IPS-18c (cell line): Measurements from ENCODE around the gene RAET1E.
"Not testable (repeated sequence)": the region's sequence is repeated elsewhere in the genome, so short reads cannot be mapped to it uniquely, and the experiment has no call there.

Source experiments
- H3K4me3 ChIP-seq: 2 replicates; pipeline ENCODE4 v1.7.0; 2013; ENCODE audit warnings: low read depth, mild to moderate bottlenecking, low read length, moderate library complexity; ENCODE audit not compliant: insufficient read depth
- H3K9me3 ChIP-seq: one replicate; pipeline ENCODE4 v1.6.1; 2013; ENCODE audit warnings: mild to moderate bottlenecking, low read length, moderate library complexity; ENCODE audit not compliant: control insufficient read depth, insufficient read depth

The RAET1E gene

DNA sequence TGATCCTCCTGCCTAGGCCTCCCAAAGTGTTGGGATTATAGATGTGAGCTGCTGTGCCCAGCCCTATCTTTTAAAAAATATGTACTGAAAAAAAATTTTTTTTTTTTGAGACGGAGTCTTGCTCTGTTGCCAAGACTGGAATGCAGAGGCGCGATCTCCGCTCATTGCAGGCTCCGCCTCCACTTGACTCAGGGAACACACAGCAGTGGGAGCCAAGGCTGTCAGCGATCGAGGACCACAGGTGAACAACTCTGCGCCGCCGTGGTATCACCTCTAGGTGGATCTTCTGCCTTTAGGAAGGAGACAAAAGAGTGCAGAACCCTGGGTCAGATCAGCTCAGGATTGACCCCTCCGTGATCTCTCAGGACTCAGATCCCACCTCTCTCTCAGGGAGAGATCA lies 13.7 kb downstream of the RAET1E start:
- Histone ChIP-seq H3K9me3 (no peaks in the 10 kb centered on the region), H3K4me3 (no peak overlapping the region)

DNA sequence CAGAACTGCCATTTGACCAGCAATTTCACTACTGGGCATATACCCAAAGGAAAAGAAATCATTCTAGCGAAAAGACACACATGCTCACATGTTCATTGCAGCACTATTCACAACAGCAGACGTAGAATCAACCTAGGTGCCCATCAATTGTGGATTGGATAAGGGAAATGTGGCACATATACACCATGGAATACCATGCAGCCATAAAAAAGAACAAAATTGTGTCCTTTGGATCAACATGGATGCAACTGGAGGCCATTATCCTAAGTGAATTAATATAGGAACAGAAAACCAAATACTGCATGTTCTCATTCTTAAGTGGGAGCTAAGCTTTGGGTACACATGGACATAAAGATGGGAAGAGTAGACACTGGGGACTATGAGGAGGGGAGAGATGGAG lies 16.1 kb downstream of the RAET1E start:
- no peak overlapping the region for H3K4me3 ChIP-seq
- no peaks in the 10 kb centered on the region for H3K9me3 ChIP-seq

DNA sequence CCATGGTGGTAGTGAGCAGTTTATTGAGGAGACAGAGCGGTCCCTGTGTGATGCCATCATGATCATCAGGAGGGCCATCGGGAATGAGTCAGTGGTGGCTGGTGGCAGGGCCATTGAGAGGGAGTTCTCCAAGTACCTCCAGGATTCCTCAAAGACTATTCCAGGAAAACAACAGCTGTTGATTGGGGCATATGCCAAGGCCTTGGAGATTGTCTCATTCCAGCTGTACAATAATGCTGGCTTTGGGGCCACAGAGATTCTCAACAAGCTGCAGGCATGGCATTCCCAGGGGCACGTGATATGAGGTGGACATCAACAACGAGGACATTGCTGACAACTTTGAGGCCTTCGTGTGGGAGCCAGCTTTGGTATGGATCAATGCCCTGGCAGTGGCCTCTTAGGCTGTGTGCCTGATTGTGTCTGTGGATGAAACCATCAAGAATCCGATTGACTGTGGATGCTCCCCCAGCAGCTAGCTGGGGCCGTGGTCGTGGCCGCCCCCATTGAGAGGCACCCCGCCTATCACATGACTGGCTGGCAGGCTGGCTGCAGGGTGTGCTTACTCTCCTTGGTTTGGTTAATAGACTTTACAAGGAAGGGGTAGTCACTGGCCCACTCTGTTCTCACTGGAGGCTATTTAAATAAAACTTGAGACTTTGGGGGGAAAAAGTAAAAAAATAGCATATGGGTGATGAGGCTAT lies 16.7 kb downstream of the RAET1E start:
- no peaks in the 10 kb centered on the region for H3K9me3 ChIP-seq
- H3K4me3 ChIP-seq, result no peak overlapping the region

DNA sequence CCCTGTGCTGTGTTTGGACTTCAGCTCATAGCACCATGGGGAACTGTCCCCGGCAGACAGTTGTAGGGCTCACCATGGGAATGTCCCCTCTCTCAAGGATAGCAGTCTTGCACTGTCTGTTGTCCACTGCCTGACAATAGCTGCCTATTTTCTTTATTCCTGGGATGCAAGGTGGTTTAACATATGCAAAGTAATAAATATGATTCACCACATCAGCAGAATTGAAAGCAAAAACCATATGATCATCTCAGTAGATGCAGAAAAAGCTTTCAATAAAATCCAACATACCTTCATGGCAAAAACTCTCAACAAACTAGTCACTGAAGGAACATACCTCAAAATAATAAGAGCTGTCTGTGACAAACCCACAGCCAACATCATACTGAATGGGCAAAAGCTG lies 20.3 kb downstream of the RAET1E start:
- H3K9me3 ChIP-seq, result no peaks in the 10 kb centered on the region
- H3K4me3 ChIP-seq, result no peak overlapping the region

DNA sequence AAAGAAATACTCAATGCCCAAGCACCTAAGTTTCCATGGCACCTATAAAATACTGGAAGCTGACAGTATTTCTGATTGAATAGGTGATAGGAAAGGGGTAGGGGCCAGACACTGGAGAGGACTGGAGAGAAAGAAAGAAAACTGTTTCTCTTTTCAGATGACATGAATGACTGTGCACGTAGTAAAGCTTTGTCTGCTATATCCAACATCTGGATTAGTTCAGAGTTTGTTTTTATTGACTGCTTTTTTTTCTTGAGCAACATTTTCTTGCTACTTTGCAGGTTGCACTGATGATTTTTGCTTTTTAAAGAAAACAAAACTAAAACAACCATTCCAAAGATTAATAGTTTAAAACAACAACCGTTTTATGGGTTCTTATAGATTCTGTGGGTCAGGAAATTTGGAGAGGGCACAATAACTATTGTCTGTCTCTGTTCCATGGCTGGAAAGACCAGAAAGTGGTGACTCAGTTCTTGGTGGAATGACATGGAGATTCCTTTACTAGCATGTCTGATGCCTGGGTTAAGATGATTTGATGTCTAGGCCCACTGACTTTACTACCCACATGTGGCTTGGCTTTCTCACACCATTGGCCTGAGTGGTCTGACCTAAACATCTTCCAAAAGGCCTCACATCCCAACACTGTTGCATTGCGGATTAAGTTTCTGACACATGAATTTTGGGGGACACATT lies 21.5 kb downstream of the RAET1E start:
- H3K4me3 ChIP-seq, result no peak overlapping the region
- H3K9me3 ChIP-seq, result no peaks in the 10 kb centered on the region

DNA sequence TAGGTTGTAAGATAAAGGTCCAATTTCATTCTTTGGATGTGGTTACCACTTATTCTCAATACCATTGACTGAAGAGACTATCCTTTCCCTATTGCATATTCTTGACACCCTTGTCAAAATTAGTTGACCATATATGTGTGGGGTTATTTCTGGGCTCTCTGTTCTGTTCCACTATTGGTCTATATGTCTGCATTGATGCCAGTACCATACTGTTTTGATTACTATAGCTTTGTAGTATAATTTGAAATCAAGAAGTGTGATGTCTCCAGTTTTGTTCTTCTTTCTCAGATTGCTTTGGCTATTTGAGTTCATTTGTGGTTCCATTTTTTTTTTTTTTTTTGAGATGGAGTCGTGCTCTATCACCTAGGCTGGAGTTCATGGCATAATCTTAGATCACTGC lies 25.7 kb downstream of the RAET1E start:
- H3K4me3 ChIP-seq, result no peak overlapping the region
- H3K9me3 ChIP-seq, result no peaks in the 10 kb centered on the region

DNA sequence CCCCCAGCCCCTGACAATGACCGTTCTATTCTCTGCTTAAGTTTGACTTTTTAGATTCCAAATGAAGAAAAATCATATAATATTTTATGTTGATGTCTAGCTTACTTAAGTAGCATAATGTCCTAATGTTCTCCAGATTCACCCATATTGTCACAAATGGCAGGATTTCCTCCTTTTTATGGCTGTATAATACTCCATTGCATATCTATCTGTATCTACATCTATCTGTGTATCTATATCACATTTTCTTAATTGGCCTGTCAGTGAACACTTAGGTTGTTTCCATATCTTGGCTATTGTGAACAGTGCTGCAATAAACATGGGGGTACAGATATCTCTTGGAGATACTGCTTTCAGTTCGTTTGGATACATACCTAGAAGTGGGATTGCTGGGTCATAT lies 26.7 kb downstream of the RAET1E start:
- Histone ChIP-seq H3K4me3 (no peak overlapping the region), H3K9me3 (no peaks in the 10 kb centered on the region)

DNA sequence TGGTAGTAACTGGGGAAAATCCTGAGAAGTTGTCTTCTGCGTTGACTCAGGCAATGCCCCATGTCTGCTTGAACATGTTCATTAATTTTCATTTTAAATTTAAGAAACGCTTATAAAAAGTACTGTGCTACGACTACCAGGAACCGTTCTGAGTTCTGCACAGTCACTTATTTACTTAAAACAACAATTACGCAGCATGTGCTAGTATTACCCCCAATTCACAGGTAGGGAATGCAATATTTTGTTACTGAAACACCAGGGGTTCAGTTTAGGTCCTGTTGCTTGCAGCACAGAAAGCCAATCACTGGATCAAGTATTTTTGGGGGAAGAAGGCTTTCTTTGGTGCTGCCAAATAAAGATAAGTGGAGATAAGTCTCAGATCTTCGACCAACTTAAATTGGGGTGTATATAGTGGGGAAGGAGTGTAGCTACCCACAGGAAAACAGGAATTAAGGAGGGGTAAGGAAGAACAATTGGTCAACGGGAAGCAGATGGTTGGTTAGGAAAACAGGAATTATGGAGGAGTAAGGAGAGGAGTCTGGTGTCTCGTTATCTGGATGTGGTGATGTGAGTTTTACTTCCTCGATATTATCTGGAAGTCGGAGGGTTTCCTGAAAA lies 28.5 kb downstream of the RAET1E start:
- H3K4me3 ChIP-seq, result no peak overlapping the region
- no peaks in the 10 kb centered on the region for H3K9me3 ChIP-seq

DNA sequence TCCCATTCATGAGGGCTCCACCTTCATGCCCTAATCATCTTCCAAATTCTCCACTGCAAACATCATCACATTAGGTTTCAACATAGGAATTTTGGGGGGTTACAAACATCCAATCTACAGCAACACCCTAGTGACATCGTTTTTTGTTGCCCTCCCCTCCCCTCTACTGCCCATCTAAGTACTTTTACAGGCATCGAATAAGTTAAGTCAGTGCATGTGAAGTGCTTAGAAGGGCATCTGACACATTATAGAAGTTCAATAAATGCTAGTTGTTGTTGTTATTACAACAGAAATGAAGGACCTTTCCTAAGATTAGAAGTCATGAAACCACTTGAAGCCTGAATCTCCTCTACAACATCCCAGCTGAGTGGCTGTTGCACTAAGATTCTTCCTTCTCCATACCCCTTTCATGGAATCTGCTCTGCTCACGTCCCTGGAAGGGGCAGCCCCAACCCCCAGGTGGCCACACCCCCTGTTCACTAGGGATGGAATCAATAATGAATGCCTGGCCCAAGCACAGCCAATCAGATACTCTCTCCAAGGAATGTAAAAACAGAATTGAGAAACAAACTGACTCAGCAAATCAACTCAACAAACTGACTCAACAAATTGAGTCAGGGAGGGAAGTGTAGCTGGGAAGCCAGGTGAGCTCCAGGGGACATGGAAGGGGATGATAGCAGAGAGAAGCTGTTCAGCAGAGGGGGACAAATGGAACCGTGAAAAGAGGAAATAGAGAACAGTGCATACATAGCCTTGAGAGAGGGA lies 29.9 kb downstream of the RAET1E start:
- Histone ChIP-seq H3K9me3 (no peaks in the 10 kb centered on the region), H3K4me3 (no peak overlapping the region)

DNA sequence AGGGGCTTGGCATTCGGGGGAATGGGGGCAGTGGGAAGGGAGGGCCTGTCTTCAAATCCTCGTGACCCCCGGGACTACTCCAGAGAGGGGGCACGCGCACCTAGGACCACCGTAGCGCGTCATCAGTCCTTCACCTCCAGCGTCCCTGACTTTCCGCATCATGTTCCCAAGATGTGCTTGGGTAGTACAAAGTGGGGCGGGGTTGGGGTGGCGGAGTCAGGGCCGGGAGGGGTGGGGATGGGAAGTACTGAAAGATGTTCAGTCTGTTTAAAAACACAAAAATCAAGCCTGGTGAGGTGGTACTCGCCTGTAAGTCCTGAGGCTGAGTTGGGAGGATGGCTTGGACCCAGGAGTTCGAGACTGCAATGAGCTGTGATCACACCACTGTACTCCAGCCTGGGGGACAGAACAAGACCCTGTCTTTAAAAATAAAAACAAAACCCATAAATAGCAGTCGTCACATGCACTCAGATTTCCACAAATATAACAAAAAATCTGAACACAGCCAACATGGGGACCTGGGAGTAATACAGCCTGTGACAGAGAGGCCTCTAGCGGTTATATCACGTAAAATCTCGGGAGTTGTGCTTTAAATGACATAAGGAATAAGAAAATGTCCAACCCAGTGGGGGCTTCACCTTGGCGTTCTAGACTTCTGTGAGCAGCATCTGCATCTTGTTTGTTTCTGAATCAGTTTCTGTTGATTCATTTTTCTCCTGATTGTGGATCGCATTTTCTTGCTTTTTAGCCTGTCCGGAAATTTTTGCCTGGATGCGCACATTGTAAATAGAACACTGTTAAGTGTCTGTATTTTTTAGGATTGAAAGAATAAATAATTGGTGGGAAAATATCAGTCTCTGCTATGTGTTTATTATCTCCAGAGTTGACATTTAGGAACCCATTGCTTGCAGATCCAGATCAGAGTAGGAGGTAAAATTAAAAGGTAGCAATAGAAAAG lies 33.1 kb downstream of the RAET1E start:
- Histone ChIP-seq H3K4me3 (peak overlapping the region; percentile 78), H3K9me3 (no peaks in the 10 kb centered on the region)

DNA sequence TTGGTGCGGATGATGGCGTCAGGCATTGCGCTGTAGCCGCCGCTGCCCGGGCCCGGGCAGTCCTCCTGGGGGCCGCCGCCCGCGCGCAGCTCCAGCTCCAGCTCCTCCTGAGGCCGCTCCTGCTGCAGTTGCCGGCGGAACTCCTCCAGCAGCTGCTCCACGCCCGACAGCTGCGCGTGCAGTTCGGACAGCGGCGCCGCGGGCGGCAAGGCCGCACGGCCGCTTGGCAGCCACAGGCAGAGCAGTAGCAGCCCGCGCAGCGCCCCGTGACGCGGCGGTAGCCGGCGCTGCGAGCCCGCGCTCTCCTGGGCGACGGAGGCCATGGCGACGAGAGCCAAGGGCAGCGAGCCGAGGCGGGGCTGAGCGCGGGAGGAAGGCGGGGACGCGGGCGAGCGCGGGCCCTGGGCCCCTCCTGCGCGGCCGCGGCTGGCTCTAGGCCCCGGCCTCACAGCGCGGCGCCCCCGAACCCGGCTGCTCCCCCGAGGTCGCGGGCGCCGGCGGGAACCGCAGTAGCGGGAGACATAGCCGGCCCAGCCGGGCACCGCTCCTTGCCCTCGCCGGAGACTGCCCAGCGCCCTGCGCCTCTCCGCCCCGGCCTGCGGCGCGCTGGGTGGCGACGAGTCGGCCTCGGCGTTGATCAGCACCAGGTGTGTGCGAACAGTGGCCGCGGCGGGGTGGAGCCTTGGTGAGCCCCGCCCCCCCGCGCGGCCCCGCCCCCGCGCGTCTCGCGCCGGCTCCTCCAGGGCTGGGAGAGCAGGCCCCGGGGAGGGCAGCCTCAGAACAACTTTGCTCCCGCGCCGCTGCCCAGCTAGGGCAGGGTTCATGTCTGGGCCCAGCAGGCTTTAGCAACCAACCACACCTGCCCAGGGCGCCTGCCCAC lies 34.0 kb downstream of the RAET1E start, which contains the start of gene LRP11:
TSS of gene LRP11 (minus strand) at position 662 of the 880 bp plus-strand sequence. CDS start at position 323, 339 bp downstream.
- peak within 1 kb of the TSS; percentile 78 for H3K4me3 ChIP-seq
- H3K9me3 ChIP-seq, result no peaks in the 10 kb centered on the region

DNA sequence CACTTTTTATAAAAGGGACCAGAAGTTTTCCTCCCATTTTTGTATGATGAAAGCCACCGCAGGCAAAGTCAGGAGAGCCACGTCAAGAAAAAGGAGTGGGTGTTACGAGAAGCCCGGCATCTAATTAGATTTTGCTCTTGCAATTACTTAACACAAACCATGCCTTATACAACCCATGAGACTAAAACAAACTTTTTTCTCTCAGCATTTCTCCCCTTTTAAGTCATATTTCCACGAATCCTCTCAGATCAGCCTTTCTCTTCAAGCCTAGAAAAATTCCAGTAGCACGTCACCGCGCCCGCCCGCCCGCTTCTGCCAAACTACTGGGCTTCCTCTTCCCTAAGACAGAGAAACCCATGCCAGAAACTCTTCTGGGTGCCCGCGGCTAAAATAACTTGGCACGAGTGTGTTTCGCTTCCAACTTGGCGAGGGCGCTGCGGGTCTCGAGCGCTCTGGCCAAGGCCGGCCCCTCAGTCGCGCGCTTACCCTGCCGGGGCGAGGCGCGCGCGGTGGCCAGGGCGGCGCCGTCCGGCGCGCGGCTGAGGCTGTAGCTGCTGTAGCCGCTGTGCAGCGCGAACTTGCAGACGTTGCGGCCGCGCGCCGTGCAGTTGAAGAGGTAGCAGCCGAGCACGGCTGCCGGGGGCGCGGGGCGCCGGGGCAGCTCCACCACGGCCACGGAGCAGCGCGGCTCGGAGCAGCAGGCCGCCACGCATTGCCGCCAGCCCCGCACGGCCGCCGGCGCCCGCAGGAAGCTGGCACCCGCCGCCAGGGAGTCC lies 34.8 kb downstream of the RAET1E start:
- H3K9me3 ChIP-seq, result no peaks in the 10 kb centered on the region
- peak overlapping the region; percentile 78 for H3K4me3 ChIP-seq

DNA sequence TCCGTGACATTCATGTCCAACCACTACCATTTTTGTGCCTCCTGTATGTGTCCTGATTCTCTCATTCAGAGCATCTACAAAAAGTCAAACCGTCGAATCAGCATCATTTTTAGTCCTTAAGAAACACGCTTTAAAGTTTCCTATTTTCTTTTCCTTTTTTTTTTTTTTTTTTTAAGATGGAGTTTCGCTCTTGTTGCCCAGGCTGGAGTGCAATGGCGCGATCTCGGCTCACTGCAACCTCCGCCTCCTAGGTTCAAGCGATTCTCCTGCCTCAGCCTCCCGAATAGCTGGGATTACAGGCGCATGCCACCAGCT lies 35.5 kb downstream of the RAET1E start:
- not testable (repeated sequence) for H3K4me3 ChIP-seq, H3K9me3 ChIP-seq

DNA sequence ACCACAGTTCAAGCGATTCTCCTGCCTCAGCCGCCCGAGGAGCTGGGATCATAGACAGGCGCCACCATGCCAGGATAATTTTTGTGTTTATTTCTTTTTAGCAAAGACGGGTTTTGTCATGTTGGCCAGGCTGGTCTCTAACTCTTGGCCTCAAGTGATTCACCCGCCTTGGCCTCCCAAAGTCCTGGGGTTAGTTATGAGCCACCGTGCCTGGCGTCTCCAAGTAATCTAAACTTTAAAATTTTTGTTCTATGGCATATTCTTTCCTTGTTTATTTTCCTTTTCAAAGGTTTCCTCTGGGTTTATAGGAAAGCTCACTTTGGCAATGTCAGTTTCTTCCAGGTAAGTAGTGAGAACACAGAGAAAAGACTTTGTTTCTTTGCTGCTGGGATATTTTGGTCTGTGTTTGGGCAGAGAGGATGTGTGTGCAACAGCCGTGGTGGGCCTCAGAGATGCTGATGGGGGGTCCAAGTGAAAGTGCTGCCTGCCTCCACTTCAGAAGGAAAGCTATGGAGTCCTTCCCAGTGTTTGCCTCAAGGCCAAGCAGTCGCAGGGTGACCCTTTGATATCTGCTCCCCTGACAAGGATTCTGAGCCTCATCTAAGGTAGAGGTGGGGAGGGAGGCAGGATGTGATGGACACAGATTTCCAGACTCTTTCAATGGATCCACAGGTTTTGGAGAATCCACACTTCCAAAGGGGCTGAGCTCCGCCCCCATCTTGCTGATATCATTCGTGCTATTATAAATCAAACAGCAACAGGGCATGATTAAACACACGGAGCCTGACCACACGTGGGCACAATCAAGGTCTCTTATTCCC lies 36.1 kb downstream of the RAET1E start:
- no peaks in the 10 kb centered on the region for H3K9me3 ChIP-seq
- H3K4me3 ChIP-seq, result no peak overlapping the region
